Mammary epithelial cell (primary cell): ENCODE data around the gene ATXN1.

ENCODE experiments used
- CTCF ChIP-seq, 2 donors: IDR thresholded peaks in 1 of 2; conservative IDR thresholded peaks in 1 of 2; 2 replicates each; pipeline ENCODE4 v1.5.1; 2011 to 2012; ENCODE audit warnings: inconsistent platforms in 2 of 2, low read length in 2 of 2, mild to moderate bottlenecking in 2 of 2, control low read depth in 1 of 2, low read depth in 1 of 2; ENCODE audit not compliant: insufficient read depth in 1 of 2; ENCODE audit errors: extremely low read depth in 1 of 2
- EZH2 ChIP-seq: IDR thresholded peaks from 2 replicates; pipeline ENCODE4 v1.6.1; 2012; ENCODE audit warnings: low read length, inconsistent platforms, borderline replicate concordance

- TF ChIP-seq CTCF (conservative IDR thresholded peaks at IDR 0.05 in 1 of 2, IDR thresholded peaks at IDR 0.05 in 1 of 2; ENCODE audit: extremely low read depth in 1 of 2, insufficient read depth in 1 of 2, low read depth in 1 of 2, low read length in 2 of 2) (no peak), EZH2 (no peak)
Observed at GRCh38 chr6:16810411-16810810, 49.2 kb upstream of the ATXN1 start.
